Subcutaneous adipose tissue (tissue), 4 donors: ENCODE data around the gene SLC45A1. TPM values are rescaled to one million over a fixed set of nuclear protein-coding genes. Genes with fewer than 3 reads are reported as not detected.

Source experiments
- total RNA-seq, 4 donors: library from RNA; depleted of rRNA; stranded (reverse); fragments of >200 nt; gene quantifications; one replicate each; pipeline ENCODE4 v1.1.0, GENCODE V29; 2016
- TF ChIP-seq, protein P1 (sequence below): fragments of 450-650 bp; IDR thresholded peaks from one replicate; pipeline ENCODE4 v1.5.1; 2016; ENCODE audit warnings: low read depth, mild to moderate bottlenecking, control low read depth, antibody characterized with exemption, moderate library complexity

SLC45A1 gene
- 1 to 10 TPM in 3 of 4 donors, under 1 TPM in 1; 0.65 to 3.2 (median 1.3) TPM for total RNA-seq

DNA sequence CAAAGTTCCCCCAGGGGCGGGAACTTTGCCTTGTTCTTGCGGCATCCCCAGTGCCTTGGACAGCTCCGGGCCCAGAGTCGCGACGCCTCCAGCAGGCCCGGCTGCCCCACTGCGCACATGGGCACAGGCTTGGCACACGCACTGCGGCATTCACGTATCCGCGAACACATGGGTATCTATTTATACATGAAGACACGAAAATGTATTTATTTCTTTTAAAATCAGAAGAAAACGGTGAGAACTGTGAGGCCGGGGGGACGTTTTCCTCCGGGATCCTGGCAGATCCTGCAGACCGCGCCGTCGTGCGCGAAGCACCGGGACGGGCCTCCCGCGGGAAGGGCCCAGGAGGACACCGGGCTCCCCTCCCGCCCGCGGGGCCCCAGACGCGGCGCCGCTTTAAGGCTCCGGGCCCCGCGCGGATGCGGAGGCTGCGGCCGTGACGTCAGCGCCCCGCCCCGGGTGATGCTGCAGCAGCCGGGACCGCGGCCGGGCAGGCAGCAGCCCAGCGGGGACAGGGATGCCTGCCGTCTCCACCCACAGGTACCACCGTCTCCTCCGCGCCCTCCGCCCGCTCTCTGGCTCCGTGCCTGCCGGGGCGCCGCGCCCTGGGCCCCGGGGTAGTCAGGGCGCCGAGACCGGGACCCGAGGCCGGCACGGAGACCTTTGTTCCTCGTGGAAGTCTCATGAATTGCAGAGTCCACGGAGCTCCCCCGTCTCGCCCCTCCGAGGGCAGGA lies at the start of gene SLC45A1:
Gene SLC45A1, plus strand, starts transcription at position 468 of the 735 bp plus-strand sequence. CDS start 6,216 bp downstream, outside the sequence.
- TF ChIP-seq, protein P1, sequence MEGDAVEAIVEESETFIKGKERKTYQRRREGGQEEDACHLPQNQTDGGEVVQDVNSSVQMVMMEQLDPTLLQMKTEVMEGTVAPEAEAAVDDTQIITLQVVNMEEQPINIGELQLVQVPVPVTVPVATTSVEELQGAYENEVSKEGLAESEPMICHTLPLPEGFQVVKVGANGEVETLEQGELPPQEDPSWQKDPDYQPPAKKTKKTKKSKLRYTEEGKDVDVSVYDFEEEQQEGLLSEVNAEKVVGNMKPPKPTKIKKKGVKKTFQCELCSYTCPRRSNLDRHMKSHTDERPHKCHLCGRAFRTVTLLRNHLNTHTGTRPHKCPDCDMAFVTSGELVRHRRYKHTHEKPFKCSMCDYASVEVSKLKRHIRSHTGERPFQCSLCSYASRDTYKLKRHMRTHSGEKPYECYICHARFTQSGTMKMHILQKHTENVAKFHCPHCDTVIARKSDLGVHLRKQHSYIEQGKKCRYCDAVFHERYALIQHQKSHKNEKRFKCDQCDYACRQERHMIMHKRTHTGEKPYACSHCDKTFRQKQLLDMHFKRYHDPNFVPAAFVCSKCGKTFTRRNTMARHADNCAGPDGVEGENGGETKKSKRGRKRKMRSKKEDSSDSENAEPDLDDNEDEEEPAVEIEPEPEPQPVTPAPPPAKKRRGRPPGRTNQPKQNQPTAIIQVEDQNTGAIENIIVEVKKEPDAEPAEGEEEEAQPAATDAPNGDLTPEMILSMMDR: no peak

DNA sequence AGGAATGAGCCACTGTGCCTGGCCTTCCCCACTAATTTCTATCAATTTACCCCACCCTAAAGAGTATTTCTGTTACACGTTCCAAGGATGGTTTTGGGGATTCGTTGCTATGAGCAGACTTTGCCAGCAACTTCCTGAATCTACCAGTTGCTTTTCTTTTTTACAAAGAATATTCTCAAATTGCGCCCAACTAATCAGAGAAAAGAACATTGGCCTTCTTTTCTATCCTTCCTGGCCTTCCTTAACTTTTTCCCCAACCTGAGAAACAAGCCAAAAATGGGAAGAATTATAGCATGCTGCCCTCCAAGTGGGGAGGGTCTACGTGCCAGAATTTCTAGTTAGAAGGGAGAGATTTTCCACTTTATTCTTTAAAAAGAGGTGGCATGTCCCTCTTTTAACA lies 44.9 kb upstream of the SLC45A1 start:
- TF ChIP-seq, protein P1: no peak

DNA sequence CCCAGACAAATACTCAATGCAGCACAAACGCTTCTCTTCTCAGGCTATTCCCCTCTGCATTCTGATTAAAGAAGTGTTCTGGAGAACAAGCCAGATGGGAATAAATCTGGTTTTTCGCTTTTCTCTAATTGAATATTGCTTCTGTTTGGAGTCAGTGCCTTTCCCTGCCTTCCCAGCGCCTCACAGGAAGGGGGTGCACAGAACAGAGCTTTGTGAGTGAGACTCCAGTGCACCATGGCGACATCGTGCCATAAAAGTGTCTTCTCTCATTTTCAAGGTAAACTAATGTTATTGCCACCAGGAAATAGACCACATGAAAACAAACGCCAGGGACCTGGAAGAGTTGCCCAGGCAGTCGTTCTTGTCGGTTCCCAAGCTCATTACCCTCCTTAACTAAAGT lies 43.6 kb upstream of the SLC45A1 start:
- TF ChIP-seq, protein P1: no peak

DNA sequence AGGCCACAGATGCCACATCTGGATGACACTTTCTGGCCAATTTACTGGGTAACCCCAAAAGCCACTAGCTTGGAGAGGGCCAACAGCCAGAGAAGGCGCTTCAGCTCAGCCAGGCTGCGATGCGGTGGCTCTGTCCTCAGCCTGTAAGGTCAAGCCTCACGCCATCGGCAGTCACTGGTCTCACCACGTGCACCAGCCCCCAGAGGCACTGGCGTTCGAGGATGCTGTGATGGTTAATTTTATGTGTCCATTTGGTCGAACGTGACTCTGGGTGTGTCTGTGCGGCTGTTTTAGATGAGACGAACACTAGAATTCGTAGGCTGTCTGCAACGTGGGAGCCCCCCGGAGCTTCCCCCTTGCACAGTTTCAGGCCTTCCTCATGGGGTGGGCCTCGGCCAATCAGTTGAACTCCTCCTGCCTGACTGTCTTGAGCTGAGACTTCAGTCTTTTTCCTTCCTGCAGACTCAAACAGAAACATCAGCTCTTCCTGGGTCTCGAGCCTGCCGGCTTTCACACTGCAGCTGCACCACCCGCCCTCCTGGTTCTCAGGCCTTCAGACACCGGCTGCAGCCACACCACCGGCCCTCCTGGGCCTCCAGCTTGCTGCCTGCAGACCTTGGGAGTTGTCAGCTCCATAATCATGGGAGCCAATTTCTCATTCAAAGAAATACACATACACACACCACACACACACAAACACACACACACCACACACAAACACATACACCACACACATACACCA lies 41.6 kb upstream of the SLC45A1 start:
- TF ChIP-seq, protein P1: no peak

DNA sequence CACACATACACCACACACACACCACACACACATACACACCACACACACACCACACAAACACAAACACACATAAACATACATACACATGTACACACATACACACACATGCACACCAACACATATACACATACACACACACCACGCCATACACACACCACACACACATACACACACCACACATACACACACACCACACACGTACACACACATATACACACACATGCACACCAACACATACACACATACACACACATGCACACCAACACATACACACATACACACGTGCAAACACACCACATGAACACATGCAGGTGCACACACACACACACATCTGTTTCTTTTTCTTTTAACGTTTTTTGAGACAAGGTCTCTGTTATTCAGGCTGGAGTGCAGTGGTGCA lies 41.0 kb upstream of the SLC45A1 start:
- TF ChIP-seq, protein P1: no peak

DNA sequence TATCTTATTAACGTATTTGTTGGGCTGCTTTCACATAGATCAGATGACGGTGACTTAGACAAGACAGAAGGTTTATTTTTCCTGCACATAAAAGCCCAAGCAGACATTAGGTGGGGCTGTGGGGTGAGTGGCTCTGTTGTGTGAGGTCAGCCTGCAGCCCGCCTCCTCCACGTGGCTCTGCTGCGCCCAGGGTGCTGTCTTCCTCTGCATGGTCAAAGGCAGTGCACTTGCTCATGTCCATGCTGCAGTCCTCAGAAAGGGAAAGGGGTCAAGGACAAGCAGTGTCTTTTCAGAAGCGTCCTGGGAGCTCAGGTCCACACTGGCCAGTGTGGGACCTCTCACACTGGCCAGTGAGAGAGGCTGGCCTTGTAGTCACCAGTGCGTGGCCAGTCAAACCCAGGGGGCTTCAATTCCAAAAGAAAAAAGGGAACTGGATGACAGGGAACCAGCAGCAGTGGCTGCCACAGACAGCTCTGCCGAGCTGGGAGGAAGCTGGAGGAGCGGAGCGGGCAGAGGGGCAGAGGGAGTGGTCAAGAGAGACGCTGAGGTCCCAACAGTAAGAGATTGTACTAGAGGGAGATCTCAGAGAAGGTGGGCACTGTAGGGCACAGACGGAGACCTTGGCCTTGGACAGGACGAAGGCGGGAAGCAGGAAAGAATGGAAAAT lies 35.9 kb upstream of the SLC45A1 start:
- TF ChIP-seq, protein P1: no peak
